ENCODE measurements around the gene STAB2.
"Not testable (repeated sequence)": the region's sequence is repeated elsewhere in the genome, so short reads cannot be mapped to it uniquely, and the experiment has no call there.

Gene STAB2

GRCh38 chr12:103783744-103784664 lies 196.9 kb downstream of the STAB2 start:
- DNase-seq = no peak

DNA sequence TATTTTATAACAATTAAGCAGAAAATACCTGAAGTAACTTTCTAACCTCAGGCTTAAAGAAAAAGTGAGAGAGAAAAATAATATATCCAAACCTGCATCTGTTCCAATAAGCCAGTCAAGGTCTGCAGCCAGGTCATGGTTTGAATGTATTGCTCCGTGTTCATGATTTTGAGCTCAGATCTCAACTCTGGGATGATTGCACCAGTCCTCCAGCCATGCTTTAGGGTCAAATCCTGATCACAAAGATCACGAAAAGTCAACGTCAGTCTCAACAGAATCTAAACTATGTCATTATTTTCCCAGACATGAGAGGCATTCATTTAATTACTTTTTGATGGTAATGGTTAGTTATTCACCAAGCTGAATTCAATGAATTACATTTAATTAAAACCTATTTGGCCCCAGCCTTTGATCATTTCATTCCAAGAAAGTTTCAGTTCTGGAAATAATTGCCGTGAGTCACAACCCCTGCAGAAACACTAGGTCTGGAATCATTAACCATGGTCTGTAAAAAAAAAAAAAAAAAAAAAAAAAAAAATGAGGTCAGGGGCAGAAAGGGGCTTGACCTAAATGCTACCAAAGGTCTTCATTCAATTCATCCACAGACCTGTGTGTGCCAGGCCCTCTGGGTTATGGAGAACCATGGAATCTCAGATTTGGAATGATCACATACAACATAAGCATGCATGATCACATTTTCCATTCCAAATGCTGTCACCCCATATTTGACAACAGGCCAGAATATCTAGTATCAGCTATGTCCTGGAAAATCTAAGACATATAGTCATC lies 198.4 kb downstream of the STAB2 start:
- no peak for DNase-seq

DNA sequence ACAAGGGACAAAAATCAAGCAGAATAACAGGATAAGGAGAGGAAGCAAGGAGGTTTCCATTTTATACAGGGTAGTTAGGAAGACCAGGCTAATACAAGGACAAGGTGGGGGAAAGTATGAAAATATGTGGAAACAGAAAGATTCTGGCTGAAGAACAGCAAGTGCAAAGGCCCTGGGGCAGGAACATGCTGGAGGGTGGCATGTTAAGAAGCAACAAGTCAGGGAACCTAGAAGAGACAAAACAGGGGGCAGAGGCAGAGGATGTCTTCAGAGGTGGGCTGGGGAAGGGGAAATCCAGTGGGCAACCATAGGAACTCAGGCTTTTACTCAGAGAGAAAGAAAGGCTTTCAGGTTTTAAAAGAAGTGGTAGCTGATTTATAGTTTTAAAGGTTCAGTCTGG lies 199.1 kb downstream of the STAB2 start:
- DNase-seq = no peak

DNA sequence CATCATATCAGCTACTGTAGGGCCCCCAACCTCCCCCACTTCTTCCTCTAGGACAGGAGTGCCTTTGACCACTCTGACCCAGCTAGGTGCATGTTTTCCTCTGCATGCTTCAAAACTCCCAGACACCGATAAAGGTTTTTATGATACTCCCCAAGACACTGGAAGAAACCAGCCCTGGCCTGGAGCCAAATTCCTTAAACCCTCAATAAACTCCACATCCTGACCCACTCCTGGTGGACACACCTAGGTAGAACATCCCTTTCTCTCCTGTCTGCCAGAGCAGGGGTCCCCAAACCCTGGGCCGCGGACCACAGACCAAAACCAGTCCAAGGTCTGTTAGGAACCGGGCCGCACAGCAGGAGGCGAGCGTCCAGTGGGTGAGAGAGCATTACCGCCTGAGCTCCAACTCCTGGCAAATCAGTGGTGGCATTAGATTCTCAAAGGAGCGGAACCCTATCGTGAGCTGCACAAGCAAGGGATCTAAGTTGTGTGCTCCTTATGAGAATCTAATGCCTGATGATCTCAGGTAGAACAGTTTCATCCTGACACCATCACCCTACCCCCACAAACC lies 204.4 kb downstream of the STAB2 start:
- no peak for DNase-seq

DNA sequence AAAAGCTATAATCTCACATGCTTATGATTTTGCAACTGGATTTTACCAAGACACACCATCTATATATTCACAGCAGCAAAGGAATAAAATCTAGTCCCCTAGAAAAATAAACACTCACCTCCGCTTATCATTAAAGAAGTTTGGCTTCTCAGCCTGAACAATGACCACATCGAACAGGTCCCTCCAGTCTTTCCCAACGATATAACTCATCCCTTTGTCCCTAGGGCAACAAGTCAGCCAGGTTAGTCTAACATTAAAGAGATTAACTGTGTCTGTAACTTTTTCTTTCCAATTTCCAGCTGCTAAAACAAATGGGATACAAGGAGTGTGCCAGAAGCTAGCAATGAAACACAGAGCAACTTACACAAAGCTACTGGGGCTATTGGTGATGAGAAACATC lies 206.0 kb downstream of the STAB2 start:
- no peak for DNase-seq

GRCh38 chr12:103793512-103794045 lies 206.5 kb downstream of the STAB2 start:
- no peak for DNase-seq

DNA sequence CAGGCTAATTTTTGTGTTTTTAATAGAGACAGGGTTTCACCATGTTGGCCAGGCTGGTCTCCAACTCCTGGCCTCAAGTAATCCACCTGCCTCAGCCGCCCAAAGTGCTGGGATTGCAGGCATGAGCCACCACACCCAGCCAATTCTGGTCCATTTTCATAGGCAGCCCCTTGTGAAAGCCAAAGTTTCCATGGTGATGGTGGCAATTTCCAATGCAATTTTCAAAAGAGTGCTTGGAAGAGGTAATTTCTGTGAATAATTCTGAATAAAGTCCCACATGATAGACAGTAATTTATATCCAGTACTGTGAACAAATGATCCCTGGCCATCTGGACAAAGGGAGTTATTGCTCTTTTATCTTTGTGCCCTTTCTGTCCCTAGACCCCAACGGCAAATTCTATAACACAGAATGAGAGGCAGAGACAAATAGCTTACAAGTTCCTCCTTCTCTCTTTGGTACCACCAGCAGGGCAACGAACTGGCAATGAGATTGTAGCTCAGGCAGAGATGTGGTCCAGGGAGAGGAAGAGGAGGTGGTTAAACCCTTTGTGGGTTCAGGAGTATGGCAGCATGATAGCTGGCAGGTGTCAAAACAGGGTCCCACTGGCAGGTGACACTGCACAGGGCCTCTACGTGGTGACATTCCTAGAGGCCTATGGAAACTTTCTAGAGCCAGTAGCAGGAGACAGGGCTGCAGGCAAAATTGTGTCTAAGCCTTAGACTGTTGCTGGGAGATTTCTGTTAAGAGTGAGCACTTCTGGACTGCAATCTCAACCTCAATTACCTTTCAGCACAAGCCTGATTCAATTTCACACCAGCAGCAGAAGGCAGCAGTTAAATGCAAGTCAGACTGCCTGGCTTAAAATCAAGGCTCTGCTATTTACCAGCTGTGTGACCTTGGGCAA lies 207.5 kb downstream of the STAB2 start:
- DNase-seq = peak; percentile 20

DNA sequence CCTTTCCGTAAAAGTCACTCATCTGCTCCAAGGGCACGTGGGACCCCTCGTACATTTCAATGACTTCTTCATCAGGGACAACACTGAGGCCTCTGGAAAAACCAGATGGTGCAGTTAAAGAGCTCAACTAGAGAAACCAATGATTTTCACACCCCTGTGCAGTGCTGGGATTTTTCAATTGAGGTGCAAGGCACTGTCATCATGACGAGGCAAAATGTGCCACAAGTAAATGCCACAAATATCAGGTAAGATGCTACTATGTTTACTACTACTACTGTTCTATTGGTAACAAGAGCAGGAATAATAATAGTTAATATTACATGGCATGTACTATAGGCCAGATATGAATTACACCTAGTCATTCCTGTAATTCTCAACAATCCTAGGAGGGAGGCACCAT lies 211.5 kb downstream of the STAB2 start:
- DNase-seq = no peak

DNA sequence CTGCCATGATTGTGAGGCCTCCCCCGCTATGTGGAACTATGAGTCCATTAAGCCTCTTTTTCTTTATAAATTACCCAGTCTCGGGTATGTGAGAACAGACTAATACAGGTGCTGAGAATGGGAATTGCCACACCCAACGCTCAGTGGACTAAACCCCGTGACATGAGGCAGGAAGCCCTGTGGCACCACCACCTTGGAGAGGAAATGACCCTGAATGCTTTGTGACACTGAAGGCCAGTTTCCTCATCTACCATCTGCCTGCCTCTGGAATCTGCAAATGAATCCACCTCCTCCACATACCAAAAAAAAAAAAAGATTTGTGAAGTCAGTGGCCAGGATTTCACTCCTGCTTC lies 212.4 kb downstream of the STAB2 start:
- DNase-seq = peak; percentile 61

GRCh38 chr12:103799857-103800771 lies 213.0 kb downstream of the STAB2 start:
- peak; percentile 71 for DNase-seq

DNA sequence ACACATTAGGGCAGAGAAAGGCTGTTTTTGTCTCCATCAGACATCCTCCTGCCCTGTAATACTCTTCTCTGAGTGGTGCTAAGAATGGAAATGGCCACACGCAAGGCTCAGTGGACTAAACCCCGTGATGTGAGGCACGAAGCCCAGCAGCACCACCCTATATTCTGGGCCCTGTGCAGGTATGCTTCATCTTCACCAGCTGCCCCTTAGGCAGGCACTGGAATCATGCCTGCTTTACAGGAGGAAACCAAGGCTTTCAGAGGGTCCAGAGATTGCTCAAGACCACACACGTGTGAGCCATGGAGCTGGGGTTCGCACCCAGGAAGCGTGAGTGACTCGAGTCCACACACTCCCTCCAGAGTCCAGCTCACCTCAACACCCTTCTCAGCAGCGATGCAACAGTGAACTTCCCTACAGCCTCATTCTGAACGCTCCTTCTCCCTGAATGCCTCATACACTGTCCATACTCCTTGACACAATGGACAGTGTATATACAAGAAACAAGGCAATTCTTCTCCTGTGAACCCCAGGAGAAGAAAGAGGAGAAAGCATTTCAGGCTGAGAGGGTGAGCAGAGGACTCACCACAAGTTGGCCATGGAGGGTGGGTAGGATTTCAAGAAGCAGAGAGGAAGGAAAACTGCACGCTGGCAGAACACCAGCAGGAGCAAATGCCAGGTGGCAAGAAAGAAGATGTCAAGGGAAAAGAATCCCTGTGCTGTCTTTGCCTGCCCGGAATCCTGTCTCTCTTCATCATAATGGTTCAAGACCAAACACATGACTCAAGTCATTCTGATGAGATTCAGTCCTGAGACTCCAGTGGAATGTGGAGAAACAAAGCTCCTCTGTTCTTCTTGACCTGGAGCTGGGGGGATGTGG lies 214.9 kb downstream of the STAB2 start:
- DNase-seq = no peak

DNA sequence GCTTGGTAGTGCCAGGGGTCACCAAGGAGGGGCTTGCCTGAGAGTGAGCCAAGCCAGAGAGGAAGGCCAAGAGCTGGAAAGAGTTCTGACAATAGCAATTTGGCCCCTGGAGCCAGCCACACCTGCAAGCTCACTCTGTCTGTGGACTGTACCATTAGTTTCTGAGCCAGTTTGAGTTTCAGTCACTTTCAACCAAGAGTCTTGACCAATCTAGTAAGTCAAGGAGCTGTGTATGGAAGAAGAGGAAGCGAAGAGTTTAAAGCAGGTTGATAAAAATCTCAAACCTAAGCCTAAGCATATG lies 215.5 kb downstream of the STAB2 start:
- DNase-seq = peak; percentile 29

- no peak for DNase-seq
Measured at GRCh38 chr12:103803847-103804246, 216.8 kb downstream of the STAB2 start.

DNA sequence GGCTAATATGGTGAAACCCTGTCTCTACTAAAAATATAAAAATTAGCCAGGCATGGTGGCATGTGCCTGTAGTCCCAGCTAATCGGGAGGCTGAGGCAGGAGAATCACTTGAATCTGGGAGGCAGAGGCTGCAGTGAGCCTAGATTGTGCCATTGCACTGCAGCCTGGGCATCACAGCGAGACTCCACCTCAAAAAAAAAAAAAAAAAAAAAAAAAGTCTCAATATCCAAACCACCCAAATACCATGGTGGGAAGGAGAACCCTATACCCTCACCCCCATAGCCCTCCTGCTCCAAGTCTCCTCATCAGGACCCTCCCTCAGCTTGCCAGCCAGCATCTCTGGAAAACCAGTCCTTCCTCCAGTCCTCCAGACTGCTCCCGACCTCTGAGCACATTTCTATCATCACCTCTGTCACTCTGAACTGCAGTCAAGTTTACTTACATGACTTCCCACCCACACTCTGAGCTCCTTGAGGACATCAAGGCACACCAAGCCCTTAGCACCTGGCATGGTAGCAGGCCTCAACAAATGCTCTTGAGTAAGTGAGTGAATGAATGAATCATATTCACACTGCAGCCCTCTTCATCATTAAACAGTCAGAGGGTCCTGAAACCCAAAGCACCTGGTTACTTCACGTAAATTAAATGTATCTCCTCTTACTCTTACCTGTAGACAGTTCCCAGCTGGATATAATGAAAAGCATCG lies 218.7 kb downstream of the STAB2 start:
- DNase-seq = no peak

DNA sequence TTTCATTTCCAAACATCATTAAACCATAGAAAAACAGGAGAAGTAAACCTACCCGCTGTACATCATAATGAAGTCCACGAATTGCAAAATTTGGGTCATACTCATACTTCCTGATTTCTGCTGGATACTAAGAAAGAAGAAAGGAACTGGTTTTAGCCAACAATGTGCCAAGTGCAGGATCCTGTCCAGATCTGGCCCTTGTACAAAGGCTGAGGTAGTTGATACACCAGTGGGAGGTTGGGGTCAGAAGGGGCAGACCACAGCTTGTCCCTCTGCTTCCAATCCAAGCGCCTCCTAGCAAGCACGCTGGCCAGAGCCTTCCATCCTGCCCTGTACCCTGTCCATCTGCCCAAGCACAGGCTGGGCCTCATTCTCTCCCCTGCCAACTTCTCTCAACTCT lies 219.7 kb downstream of the STAB2 start:
- DNase-seq = peak; percentile 58

- peak; percentile 28 for DNase-seq
Measured at GRCh38 chr12:103807561-103808238, 220.6 kb downstream of the STAB2 start.

DNA sequence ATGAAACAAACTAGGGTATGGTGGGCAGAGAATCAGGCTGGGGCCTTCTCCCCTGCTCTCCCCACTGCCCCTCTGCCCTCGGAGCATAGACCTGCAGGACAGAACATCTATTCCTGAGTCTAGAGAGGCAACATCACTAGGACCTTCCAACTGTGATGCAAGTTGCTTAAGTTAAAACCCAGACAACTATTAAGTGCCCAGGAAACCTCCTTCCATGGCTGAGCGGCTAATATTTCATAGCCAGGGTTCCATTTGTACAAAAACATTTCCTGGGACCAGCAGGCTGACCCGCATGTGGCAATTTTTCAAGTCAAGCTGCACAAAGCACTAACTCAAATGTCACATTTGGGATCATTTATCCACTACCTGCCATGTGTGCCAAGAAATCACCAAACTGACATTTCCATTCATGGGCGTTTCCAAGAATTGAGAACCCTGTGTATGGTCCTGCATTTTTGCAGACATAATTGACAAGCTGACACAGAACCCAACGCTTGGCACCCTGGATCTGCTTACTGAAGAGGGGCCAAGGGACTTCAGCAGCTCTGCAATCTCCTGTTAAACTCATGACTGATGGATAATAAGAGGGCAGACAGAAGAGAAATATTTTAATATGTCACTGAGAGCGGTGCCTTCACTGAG lies 221.3 kb downstream of the STAB2 start:
- DNase-seq = no peak

DNA sequence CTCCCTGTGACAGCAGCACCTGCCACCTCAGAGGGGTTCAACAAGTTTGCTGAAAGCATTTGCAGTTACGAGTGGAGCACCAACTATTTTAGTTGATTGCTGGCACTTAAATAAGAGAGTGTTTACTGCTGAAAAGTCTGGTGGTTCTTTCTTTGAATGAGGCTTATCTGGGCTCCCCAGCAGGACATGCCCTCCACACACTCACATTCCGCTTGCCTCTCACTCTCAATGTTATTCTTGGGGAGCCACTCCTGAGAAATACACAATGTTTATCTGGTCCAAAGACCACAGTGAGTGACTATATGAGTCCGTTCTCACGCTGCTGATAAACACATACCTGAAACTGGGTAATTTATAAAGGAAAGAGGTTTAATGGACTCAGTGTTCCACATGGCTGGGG lies 222.1 kb downstream of the STAB2 start:
- peak; percentile 79 for DNase-seq

- not testable (repeated sequence) for DNase-seq
Measured at GRCh38 chr12:103809639-103810038, 222.6 kb downstream of the STAB2 start.
